Endothelial cell (in vitro differentiated cells): Measurements from ENCODE around the gene TRIM47. TPM values are rescaled to one million over a fixed set of nuclear protein-coding genes. Genes with fewer than 3 reads are reported as not detected.

Experiments used
- DNase-seq: peaks from one replicate; pipeline ENCODE4 v3.0.0; 2021; ENCODE audit warnings: low spot score
- H3K27ac Mint-ChIP-seq: one replicate; pipeline ENCODE4 v1.8.0; 2021; ENCODE audit warnings: mixed read lengths, inconsistent platforms; ENCODE audit not compliant: unreplicated experiment
- H3K27me3 Mint-ChIP-seq: one replicate; pipeline ENCODE4 v1.8.0; 2021; ENCODE audit warnings: mild to moderate bottlenecking, moderate library complexity, mixed read lengths, inconsistent platforms; ENCODE audit not compliant: unreplicated experiment
- H3K36me3 Mint-ChIP-seq: one replicate; pipeline ENCODE4 v1.8.0; 2021; ENCODE audit warnings: mild to moderate bottlenecking, low read depth, mixed read lengths, inconsistent platforms; ENCODE audit not compliant: unreplicated experiment
- H3K4me1 Mint-ChIP-seq: one replicate; pipeline ENCODE4 v1.8.0; 2021; ENCODE audit warnings: mild to moderate bottlenecking, mixed read lengths, inconsistent platforms; ENCODE audit not compliant: unreplicated experiment
- H3K4me3 Mint-ChIP-seq: one replicate; pipeline ENCODE4 v1.8.0; 2021; ENCODE audit warnings: mild to moderate bottlenecking, mixed read lengths, inconsistent platforms; ENCODE audit not compliant: unreplicated experiment
- H3K9me3 Mint-ChIP-seq: one replicate; pipeline ENCODE4 v1.8.0; 2021; ENCODE audit warnings: mixed read lengths, inconsistent platforms; ENCODE audit not compliant: unreplicated experiment
- CTCF ChIP-seq: fragments of 200-600 bp; sonication (generic); IDR thresholded peaks from one replicate; pipeline ENCODE4 v1.5.0; 2021; ENCODE audit warnings: antibody characterized with exemption; ENCODE audit not compliant: unreplicated experiment
- total RNA-seq: library from RNA; stranded (reverse); fragmentation: NEBNext Ultra II Directional; extraction: Animal tissue kit (Norgen Biotek cat#: 25700); gene quantifications from one replicate; pipeline ENCODE4 v1.2.1, GENCODE V29; 2021; ENCODE audit not compliant: unreplicated experiment

Gene TRIM47
- total RNA-seq, 1 donor from 2014 or later = 4.4 TPM

DNA sequence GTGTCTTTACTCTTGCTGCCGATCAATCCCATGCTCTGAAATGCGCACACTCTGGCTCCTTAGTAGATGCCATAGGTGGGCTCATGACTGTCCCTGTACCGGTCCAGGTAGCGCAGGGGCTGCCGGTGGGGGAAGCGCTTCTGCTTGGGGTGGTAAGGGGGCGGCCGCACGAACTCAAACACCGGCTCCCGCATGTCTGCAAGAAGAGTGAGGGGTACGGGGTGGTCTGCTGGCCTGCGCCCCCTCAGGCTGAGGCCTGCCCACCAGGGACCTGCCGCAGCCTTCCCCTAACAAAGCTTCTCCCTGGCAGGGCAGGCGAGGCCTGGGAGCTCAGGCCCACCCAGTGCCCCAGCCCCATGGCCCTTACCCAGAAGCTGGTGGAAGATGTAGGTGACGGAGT, 20.4 kb upstream of the TRIM47 start:
- no peak overlapping the region for H3K4me3 Mint-ChIP-seq
- peaks cover 15% of the 10 kb centered on the region for H3K27me3 Mint-ChIP-seq
- no peak for DNase-seq
- no peak for TF ChIP-seq CTCF
- no peak overlapping the region for H3K27ac Mint-ChIP-seq
- peaks cover 22% of the 10 kb centered on the region for H3K4me1 Mint-ChIP-seq
- H3K36me3 Mint-ChIP-seq = peaks cover 10% of the 10 kb centered on the region
- H3K9me3 Mint-ChIP-seq = no peaks in the 10 kb centered on the region

DNA sequence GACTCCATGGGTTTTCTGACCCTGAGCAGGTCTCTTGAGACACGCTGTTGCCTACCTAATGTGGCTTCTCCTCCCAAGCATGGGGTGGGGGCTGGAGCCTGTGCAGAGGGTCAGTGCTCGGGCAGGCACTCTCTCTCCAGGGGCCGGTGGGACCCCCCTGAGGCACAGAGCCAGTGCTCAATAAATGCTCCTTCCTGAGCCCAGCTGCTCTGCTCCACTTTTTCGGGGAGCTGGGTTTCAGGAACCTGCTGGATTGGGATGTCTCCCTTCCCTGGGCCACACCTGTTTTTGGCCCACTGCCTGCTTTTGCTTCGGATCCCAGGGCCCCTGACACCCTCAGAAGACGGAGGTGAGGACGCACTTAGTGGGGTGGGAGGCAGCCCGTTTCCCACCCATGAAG, 19.7 kb upstream of the TRIM47 start:
- TF ChIP-seq CTCF = no peak
- H3K9me3 Mint-ChIP-seq = no peaks in the 10 kb centered on the region
- no peak for DNase-seq
- no peak overlapping the region for H3K27ac Mint-ChIP-seq
- peak overlapping the region; percentile 89 for H3K4me3 Mint-ChIP-seq
- H3K36me3 Mint-ChIP-seq = peaks cover 12% of the 10 kb centered on the region
- H3K4me1 Mint-ChIP-seq = peaks cover 22% of the 10 kb centered on the region
- peaks cover 17% of the 10 kb centered on the region for H3K27me3 Mint-ChIP-seq

- Mint-ChIP-seq H3K4me3 (peak overlapping the region; percentile 89), H3K9me3 (no peaks in the 10 kb centered on the region), H3K27ac (peak overlapping the region; percentile 52), H3K36me3 (peaks cover 12% of the 10 kb centered on the region), H3K4me1 (peaks cover 22% of the 10 kb centered on the region), H3K27me3 (peaks cover 17% of the 10 kb centered on the region)
- no peak for DNase-seq
- no peak for TF ChIP-seq CTCF
Observed at GRCh38 chr17:75897160-75898019, 19.0 kb upstream of the TRIM47 start.

GRCh38 chr17:75896415-75897159, 18.2 kb upstream of the TRIM47 start, which contains the start of gene TRIM65:
TSS of gene TRIM65 (minus strand) at chr17:75896951. CDS start at chr17:75896937, 14 bp downstream.
- peak; percentile 65 for DNase-seq
- Mint-ChIP-seq H3K9me3 (no peaks in the 10 kb centered on the region), H3K27ac (peak within 1 kb of the TSS; percentile 52), H3K36me3 (peaks cover 12% of the 10 kb centered on the region), H3K27me3 (peaks cover 17% of the 10 kb centered on the region), H3K4me1 (peaks cover 22% of the 10 kb centered on the region), H3K4me3 (peak within 1 kb of the TSS; percentile 89)
- TF ChIP-seq CTCF = no peak
